HL-60 (cell line): ENCODE measurements around the gene MRPS10.
"Not testable (repeated sequence)": the region's sequence is repeated elsewhere in the genome, so short reads cannot be mapped to it uniquely, and the experiment has no call there.

Experiments
- DNase-seq, 2 experiments: peaks; one replicate each; pipeline ENCODE4 v3.0.0-alpha.2; 2010 to 2020; ENCODE audit warnings: low read depth in 1 of 2, low spot score in 1 of 2
- H3K27ac ChIP-seq: fragments of 250-450 bp; sonication (Bioruptor Pico); replicated peaks from 2 replicates; pipeline ENCODE4 v1.5.1; 2020; ENCODE audit warnings: mild to moderate bottlenecking, moderate library complexity
- H3K27me3 ChIP-seq: fragments of 250-450 bp; sonication (Bioruptor Pico); 2 replicates; pipeline ENCODE4 v1.5.1; 2021; ENCODE audit warnings: mild to moderate bottlenecking, moderate library complexity; ENCODE audit not compliant: insufficient read depth, poor library complexity, severe bottlenecking
- H3K4me3 ChIP-seq: replicated peaks from 2 replicates; pipeline ENCODE4 v1.5.1; 2011; ENCODE audit warnings: mild to moderate bottlenecking, control low read depth, low read length; ENCODE audit not compliant: insufficient read depth
- GABPA ChIP-seq: IDR thresholded peaks from 2 replicates; pipeline ENCODE4 v1.6.1; 2012; ENCODE audit warnings: low read depth
- POLR2AphosphoS5 ChIP-seq: IDR thresholded peaks from 2 replicates; pipeline ENCODE4 v1.6.1; 2012; ENCODE audit warnings: low read depth
- REST ChIP-seq: IDR thresholded peaks from 2 replicates; pipeline ENCODE4 v1.6.1; 2012; ENCODE audit warnings: low read depth; ENCODE audit not compliant: insufficient replicate concordance
- SPI1 ChIP-seq: IDR thresholded peaks from 2 replicates; pipeline ENCODE4 v1.6.1; 2012; ENCODE audit warnings: low read depth, mild to moderate bottlenecking, borderline replicate concordance
- TF ChIP-seq, protein P1 (sequence below): IDR thresholded peaks from one replicate; pipeline ENCODE4 v1.5.1; 2011; ENCODE audit warnings: low read length, control low read depth, inconsistent platforms; ENCODE audit not compliant: insufficient read depth

MRPS10 gene

GRCh38 chr6:42173101-42173500, 44.6 kb downstream of the MRPS10 start, which contains the start of gene GUCA1A:
Gene GUCA1A (plus strand): TSS chr6:42173364. CDS start chr6:42173614, 250 bp downstream.
- H3K4me3 ChIP-seq, result no peak within 1 kb of the TSS
- no peaks in the 10 kb centered on the region for H3K27me3 ChIP-seq
- TF ChIP-seq SPI1 (no peak), POLR2AphosphoS5 (no peak), GABPA (no peak), REST (no peak)
- TF ChIP-seq, protein P1, sequence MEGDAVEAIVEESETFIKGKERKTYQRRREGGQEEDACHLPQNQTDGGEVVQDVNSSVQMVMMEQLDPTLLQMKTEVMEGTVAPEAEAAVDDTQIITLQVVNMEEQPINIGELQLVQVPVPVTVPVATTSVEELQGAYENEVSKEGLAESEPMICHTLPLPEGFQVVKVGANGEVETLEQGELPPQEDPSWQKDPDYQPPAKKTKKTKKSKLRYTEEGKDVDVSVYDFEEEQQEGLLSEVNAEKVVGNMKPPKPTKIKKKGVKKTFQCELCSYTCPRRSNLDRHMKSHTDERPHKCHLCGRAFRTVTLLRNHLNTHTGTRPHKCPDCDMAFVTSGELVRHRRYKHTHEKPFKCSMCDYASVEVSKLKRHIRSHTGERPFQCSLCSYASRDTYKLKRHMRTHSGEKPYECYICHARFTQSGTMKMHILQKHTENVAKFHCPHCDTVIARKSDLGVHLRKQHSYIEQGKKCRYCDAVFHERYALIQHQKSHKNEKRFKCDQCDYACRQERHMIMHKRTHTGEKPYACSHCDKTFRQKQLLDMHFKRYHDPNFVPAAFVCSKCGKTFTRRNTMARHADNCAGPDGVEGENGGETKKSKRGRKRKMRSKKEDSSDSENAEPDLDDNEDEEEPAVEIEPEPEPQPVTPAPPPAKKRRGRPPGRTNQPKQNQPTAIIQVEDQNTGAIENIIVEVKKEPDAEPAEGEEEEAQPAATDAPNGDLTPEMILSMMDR, result no peak
- no peak within 1 kb of the TSS for H3K27ac ChIP-seq
- no peak for DNase-seq

DNA sequence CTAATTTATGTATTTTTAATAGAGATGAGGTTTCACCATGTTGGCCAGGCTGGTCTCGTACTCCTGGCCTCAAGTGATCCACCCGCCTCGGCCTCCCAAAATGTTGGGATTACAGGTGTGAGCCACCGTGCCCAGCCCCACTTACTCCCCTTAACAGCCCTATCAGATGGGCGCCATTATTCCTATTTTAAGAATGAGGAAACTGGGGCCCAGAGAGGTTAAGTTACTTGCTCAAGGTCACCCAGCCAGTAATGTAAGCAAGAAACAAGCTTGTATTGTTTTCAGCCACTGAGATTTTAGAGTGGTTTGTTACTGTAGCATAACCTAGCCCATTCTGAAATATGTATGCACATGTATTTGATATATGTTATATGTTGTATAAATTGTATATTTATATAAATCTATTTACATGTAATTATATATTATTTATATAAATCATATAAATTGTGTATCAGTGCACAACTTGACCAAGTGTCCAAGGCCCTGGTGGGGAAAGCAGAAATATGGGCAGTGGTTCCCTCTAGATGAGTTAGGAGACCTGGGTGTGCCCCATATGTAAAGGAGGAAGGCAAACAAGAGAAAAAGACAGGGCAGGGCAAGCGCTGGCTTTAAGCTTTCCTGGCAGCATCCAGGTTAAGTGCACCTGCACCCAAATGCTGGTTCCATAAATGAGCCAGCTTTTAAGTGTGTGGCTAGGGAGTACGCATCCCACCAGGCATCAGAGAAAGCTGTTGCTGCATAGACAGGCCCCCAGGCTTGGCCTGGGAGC, 45.7 kb downstream of the MRPS10 start:
- no peak overlapping the region for H3K27ac ChIP-seq
- no peaks in the 10 kb centered on the region for H3K27me3 ChIP-seq
- H3K4me3 ChIP-seq, result no peak overlapping the region
- no peak for DNase-seq
- TF ChIP-seq REST (no peak), GABPA (no peak)

DNA sequence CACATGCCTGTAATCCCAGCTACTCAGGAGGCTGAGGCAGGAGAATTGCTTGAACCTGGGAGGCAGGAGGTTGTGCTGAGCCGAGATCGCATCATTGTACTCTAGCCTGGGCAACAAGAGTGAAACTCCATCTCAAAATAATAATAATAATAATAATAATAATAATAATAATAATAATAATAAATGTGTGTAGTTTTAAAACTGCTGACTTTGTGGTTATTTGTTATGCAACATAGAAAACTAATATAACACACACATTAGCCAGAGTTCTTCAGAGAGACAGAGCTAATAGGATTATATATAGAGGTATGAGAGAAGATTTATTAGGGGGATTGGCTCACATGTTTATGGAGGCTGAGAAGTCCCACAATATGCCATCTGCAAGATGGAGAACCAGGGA, 47.9 kb downstream of the MRPS10 start:
- H3K4me3 ChIP-seq, H3K27ac ChIP-seq, DNase-seq, H3K27me3 ChIP-seq: not testable (repeated sequence)

GRCh38 chr6:42168650-42169049, 49.0 kb downstream of the MRPS10 start:
- Histone ChIP-seq H3K4me3 (no peak overlapping the region), H3K27ac (no peak overlapping the region), H3K27me3 (peaks cover 3% of the 10 kb centered on the region)
- no peak for DNase-seq
- TF ChIP-seq, protein P1, result no peak
- TF ChIP-seq REST, result no peak
- TF ChIP-seq SPI1, result no peak
- no peak for TF ChIP-seq POLR2AphosphoS5
- no peak for TF ChIP-seq GABPA
